Calu3 (cell line): ENCODE data around the gene GATAD2A. TPM values are rescaled to one million over a fixed set of nuclear protein-coding genes. Genes with fewer than 3 reads are reported as not detected.

ENCODE experiments used
- BruUV-seq: library from RNA; stranded (reverse); fragments of 400-500 nt; replicated peaks from 2 replicates; lab custom pipeline; 2021; lab: Mats Ljungman, UMichigan
- CTCF ChIA-PET: fragments of 300-600 bp; sonication (Branson Sonifier 250); formaldehyde crosslinking; loops from one replicate; lab custom pipeline; 2022; ENCODE audit warnings: antibody characterized with exemption; lab: Charles Lee
- DNase-seq: peaks from one replicate; pipeline ENCODE4 v3.0.0; 2022
- H3K27ac Mint-ChIP-seq: one replicate; pipeline ENCODE4 v1.8.0; 2022; ENCODE audit warnings: mixed read lengths; ENCODE audit not compliant: unreplicated experiment
- H3K27me3 Mint-ChIP-seq: one replicate; pipeline ENCODE4 v1.8.0; 2022; ENCODE audit warnings: mixed read lengths; ENCODE audit not compliant: unreplicated experiment
- H3K36me3 Mint-ChIP-seq: one replicate; pipeline ENCODE4 v1.8.0; 2022; ENCODE audit warnings: mild to moderate bottlenecking, moderate library complexity, mixed read lengths; ENCODE audit not compliant: insufficient read depth, unreplicated experiment
- H3K4me1 Mint-ChIP-seq: one replicate; pipeline ENCODE4 v1.8.0; 2022; ENCODE audit warnings: mild to moderate bottlenecking, low read depth, mixed read lengths; ENCODE audit not compliant: unreplicated experiment
- H3K4me3 Mint-ChIP-seq: one replicate; pipeline ENCODE4 v1.8.0; 2022; ENCODE audit warnings: mild to moderate bottlenecking, low read depth, moderate library complexity, mixed read lengths; ENCODE audit not compliant: unreplicated experiment
- H3K9me3 Mint-ChIP-seq: one replicate; pipeline ENCODE4 v1.8.0; 2022; ENCODE audit warnings: low read depth, mixed read lengths; ENCODE audit not compliant: unreplicated experiment
- CTCF ChIP-seq: fragments of 200-600 bp; IDR thresholded peaks from one replicate; pipeline ENCODE4 v1.8.0; 2022; ENCODE audit warnings: antibody characterized with exemption; ENCODE audit not compliant: unreplicated experiment
- intact Hi-C: fragments of 100-400 bp; cut with micrococcal nuclease; formaldehyde crosslinking; loops from one replicate; pipeline ENCODE4 v1.10.0; 2022; ENCODE audit not compliant: unreplicated experiment
- total RNA-seq: library from RNA; stranded (reverse); gene quantifications from 2 replicates; pipeline ENCODE4 v1.2.3, GENCODE V29; 2022

GATAD2A gene
- total RNA-seq, 1 experiment from 2014 or later, result 79.8 TPM

- no peak within 1 kb of the TSS for H3K27ac Mint-ChIP-seq
Observed at GRCh38 chr19:19528721-19529490, 123.4 kb downstream of the GATAD2A start, which contains the start of gene YJEFN3. Gene YJEFN3, plus strand, starts transcription at chr19:19528911. Its CDS starts 22 bp downstream, at chr19:19528933.

GRCh38 chr19:19529783-19530422, 124.4 kb downstream of the GATAD2A start:
- DNase-seq, result no peak
- intact Hi-C loops, result loop anchor here (10.0 kb wide), 1 partner anchor 425 kb away; no protein-coding TSS in a partner anchor
- H3K4me3 Mint-ChIP-seq, result no peak overlapping the region
- peaks cover 10% of the 10 kb centered on the region for H3K4me1 Mint-ChIP-seq
- CTCF ChIA-PET, result no interaction called here
- H3K9me3 Mint-ChIP-seq, result peaks cover 5% of the 10 kb centered on the region
- no peak overlapping the region for H3K27ac Mint-ChIP-seq
- peaks cover 20% of the 10 kb centered on the region for H3K36me3 Mint-ChIP-seq
- no peaks in the 10 kb centered on the region for H3K27me3 Mint-ChIP-seq
- no TSS peak for BruUV-seq
- TF ChIP-seq CTCF, result no peak

More at GRCh38 chr19:19528721-19529490, 123.4 kb downstream of the GATAD2A start, which contains the start of gene YJEFN3:
- H3K9me3 Mint-ChIP-seq, result peaks cover under 1% of the 10 kb centered on the region
- no peak for TF ChIP-seq CTCF
- H3K27me3 Mint-ChIP-seq, result no peaks in the 10 kb centered on the region
- peaks cover 3% of the 10 kb centered on the region for H3K4me1 Mint-ChIP-seq
- H3K36me3 Mint-ChIP-seq, result peaks cover 24% of the 10 kb centered on the region
- no peak within 1 kb of the TSS for H3K4me3 Mint-ChIP-seq
- BruUV-seq, result no TSS peak
- intact Hi-C loops, result no loop called here
- DNase-seq, result no peak
- CTCF ChIA-PET, result no interaction called here

- BruUV-seq, result no TSS peak
- no peak for TF ChIP-seq CTCF
- H3K4me1 Mint-ChIP-seq, result peaks cover 10% of the 10 kb centered on the region
- H3K36me3 Mint-ChIP-seq, result peaks cover 20% of the 10 kb centered on the region
- intact Hi-C loops, result loop anchor here (10.0 kb wide), 1 partner anchor 424 kb away; no protein-coding TSS in a partner anchor
- H3K27ac Mint-ChIP-seq, result peak overlapping the region; percentile 63
- no peak for DNase-seq
- H3K4me3 Mint-ChIP-seq, result no peak overlapping the region
- no peaks in the 10 kb centered on the region for H3K27me3 Mint-ChIP-seq
- peaks cover 5% of the 10 kb centered on the region for H3K9me3 Mint-ChIP-seq
- CTCF ChIA-PET, result no interaction called here
Observed at GRCh38 chr19:19530423-19530804, 124.9 kb downstream of the GATAD2A start.

GRCh38 chr19:19530889-19531288, 125.4 kb downstream of the GATAD2A start:
- peaks cover 5% of the 10 kb centered on the region for H3K9me3 Mint-ChIP-seq
- no peak overlapping the region for H3K4me3 Mint-ChIP-seq
- peaks cover 21% of the 10 kb centered on the region for H3K36me3 Mint-ChIP-seq
- BruUV-seq, result no TSS peak
- CTCF ChIA-PET, result interaction anchor here (0.6 kb wide), 1 partner anchor 1459 kb away, joined by 8 read pairs; no protein-coding TSS in a partner anchor
- peak overlapping the region; percentile 63 for H3K27ac Mint-ChIP-seq
- H3K4me1 Mint-ChIP-seq, result peaks cover 10% of the 10 kb centered on the region
- TF ChIP-seq CTCF, result no peak
- DNase-seq, result no peak
- H3K27me3 Mint-ChIP-seq, result no peaks in the 10 kb centered on the region
- intact Hi-C loops, result loop anchor here (10.0 kb wide), 1 partner anchor 424 kb away; no protein-coding TSS in a partner anchor
